Progenitor cell of endocrine pancreas (in vitro differentiated cells): ENCODE data around the gene ENKUR. TPM values are rescaled to one million over a fixed set of nuclear protein-coding genes. Genes with fewer than 3 reads are reported as not detected.

ENCODE experiments used
- DNase-seq: peaks from one replicate; pipeline ENCODE4 v3.0.0; 2021; ENCODE audit warnings: low spot score; ENCODE audit not compliant: unreplicated experiment
- H3K27ac Mint-ChIP-seq: 2 replicates; pipeline ENCODE4 v1.8.0; 2021; ENCODE audit warnings: mild to moderate bottlenecking, moderate library complexity, mixed read lengths
- H3K27me3 Mint-ChIP-seq: 2 replicates; pipeline ENCODE4 v1.8.0; 2021; ENCODE audit warnings: mixed read lengths
- H3K36me3 Mint-ChIP-seq: 2 replicates; pipeline ENCODE4 v1.8.0; 2022; ENCODE audit warnings: mixed read lengths; ENCODE audit not compliant: insufficient read depth
- H3K4me1 Mint-ChIP-seq: 2 replicates; pipeline ENCODE4 v1.8.0; 2021; ENCODE audit warnings: low read depth, mixed read lengths
- H3K4me3 Mint-ChIP-seq: 2 replicates; pipeline ENCODE4 v1.8.0; 2021; ENCODE audit warnings: low read depth, mild to moderate bottlenecking, moderate library complexity, mixed read lengths
- H3K9me3 Mint-ChIP-seq: 2 replicates; pipeline ENCODE4 v1.8.0; 2021; ENCODE audit warnings: low read depth, mixed read lengths
- CTCF ChIP-seq: fragments of 200-600 bp; sonication (generic); IDR thresholded peaks from one replicate; pipeline ENCODE4 v1.5.0; 2021; ENCODE audit warnings: antibody characterized with exemption, mild to moderate bottlenecking; ENCODE audit not compliant: unreplicated experiment
- total RNA-seq: library from RNA; stranded (reverse); gene quantifications from 2 replicates; pipeline ENCODE4 v1.2.1, GENCODE V29; 2021

ENKUR gene
- total RNA-seq, 1 donor from 2014 or later: 0.46 TPM

- Mint-ChIP-seq H3K27me3 (no peaks in the 10 kb centered on the region), H3K36me3 (no peaks in the 10 kb centered on the region), H3K4me1 (peaks cover 18% of the 10 kb centered on the region), H3K27ac (no peak overlapping the region), H3K9me3 (no peaks in the 10 kb centered on the region), H3K4me3 (no peak overlapping the region)
- no peak for DNase-seq
- TF ChIP-seq CTCF: no peak
These were observed 66.3 kb downstream of the ENKUR start for GRCh38 chr10:24949616-24950015.

GRCh38 chr10:24947304-24948097 is 68.5 kb downstream of the ENKUR start:
- no peaks in the 10 kb centered on the region for H3K36me3 Mint-ChIP-seq
- H3K4me3 Mint-ChIP-seq: no peak overlapping the region
- H3K9me3 Mint-ChIP-seq: no peaks in the 10 kb centered on the region
- H3K27ac Mint-ChIP-seq: no peak overlapping the region
- no peaks in the 10 kb centered on the region for H3K27me3 Mint-ChIP-seq
- no peak for TF ChIP-seq CTCF
- peaks cover 12% of the 10 kb centered on the region for H3K4me1 Mint-ChIP-seq
- DNase-seq: no peak

DNA sequence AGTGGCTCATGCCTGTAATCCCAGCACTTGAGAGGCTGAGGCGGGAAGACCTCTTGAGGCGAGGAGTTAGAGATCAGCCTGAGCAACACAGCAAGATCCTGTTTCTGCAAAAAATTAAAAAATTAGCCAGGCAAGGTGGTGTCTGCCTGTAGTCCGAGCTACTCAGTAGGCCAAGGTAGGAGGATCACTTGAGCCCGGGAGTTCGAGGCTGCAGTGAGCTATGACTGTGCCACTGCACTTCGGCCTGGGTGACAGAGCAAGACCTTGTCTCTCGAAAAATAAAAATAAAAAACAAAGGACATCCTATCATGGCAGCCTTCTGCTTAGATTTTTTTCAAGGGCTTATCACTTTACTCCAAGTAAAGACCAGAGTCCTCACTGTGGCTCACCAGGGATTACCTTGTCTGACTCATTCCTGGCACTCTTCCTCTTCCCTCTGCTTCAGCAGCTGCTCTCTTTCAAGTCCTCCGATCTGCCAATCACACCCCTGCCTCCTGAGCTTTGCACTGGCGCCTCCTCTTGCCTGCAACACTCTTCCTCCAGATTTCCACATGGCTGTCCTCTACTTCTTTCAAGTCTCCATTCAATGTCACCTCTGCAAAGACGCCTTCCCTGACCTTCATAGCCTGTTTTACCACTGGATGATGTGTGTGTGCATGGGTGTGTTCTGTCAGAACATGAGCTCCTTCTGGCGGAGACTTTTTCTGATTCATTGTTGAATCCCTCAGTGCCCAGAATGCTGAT is 71.3 kb downstream of the ENKUR start:
- no peak for DNase-seq
- H3K36me3 Mint-ChIP-seq: peaks cover 7% of the 10 kb centered on the region
- no peaks in the 10 kb centered on the region for H3K9me3 Mint-ChIP-seq
- TF ChIP-seq CTCF: no peak
- no peak overlapping the region for H3K27ac Mint-ChIP-seq
- no peaks in the 10 kb centered on the region for H3K4me1 Mint-ChIP-seq
- no peaks in the 10 kb centered on the region for H3K27me3 Mint-ChIP-seq
- no peak overlapping the region for H3K4me3 Mint-ChIP-seq

- DNase-seq: no peak
- H3K36me3 Mint-ChIP-seq: peaks cover 31% of the 10 kb centered on the region
- no peak overlapping the region for H3K27ac Mint-ChIP-seq
- no peaks in the 10 kb centered on the region for H3K9me3 Mint-ChIP-seq
- H3K4me1 Mint-ChIP-seq: peaks cover 5% of the 10 kb centered on the region
- H3K4me3 Mint-ChIP-seq: no peak overlapping the region
- no peaks in the 10 kb centered on the region for H3K27me3 Mint-ChIP-seq
- no peak for TF ChIP-seq CTCF
These were observed 77.4 kb downstream of the ENKUR start for GRCh38 chr10:24938525-24938924.

DNA sequence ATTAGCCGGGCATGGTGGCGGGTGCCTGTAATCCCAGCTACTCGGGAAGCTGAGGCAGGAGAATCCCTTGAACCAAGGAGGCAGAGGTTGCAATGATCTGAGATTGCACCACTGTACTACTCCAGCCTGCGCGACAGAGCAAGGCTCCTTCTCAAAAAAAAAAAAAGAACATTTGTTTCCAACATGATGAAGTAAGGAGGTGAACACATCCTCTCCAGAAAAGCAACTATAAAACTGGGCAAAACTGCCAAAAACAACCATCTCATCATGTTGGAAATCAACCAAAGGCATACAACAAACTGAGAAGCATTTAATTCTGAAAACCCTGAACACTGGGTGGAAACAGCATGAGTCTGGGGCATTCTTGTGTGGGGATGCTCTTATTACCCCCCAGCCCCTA is 77.9 kb downstream of the ENKUR start:
- no peak overlapping the region for H3K27ac Mint-ChIP-seq

More for the DNA sequence above, 77.9 kb downstream of the ENKUR start:
- no peak for DNase-seq
- peaks cover 31% of the 10 kb centered on the region for H3K36me3 Mint-ChIP-seq
- no peaks in the 10 kb centered on the region for H3K9me3 Mint-ChIP-seq
- H3K27me3 Mint-ChIP-seq: no peaks in the 10 kb centered on the region
- no peak overlapping the region for H3K4me3 Mint-ChIP-seq
- TF ChIP-seq CTCF: no peak
- H3K4me1 Mint-ChIP-seq: peaks cover 5% of the 10 kb centered on the region
